NCI-H2029 (cell line): Measurements from ENCODE around the gene GFPT2.
"Not testable (repeated sequence)": the region's sequence is repeated elsewhere in the genome, so short reads cannot be mapped to it uniquely, and the experiment has no call there.

ENCODE experiments used
- DNase-seq: peaks from one replicate; lab custom pipeline; 2025; lab: John Stamatoyannopoulos, UW

The GFPT2 gene

DNA sequence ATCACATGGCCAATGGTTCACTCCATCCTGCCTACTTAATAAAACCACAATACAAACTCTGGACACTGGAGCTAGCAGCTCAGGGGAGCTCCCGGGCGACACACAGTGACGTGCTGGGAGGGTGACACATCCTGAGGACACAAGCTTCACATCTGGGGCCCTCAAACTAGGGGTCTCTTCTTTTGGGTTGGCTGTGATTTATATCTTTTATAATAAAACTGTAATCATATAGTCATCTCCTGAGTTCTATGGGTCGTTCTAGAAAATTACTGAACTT, 49.2 kb downstream of the GFPT2 start:
- DNase-seq: no peak

- no peak for DNase-seq
Measured at GRCh38 chr5:180303226-180304015, 49.7 kb downstream of the GFPT2 start.

DNA sequence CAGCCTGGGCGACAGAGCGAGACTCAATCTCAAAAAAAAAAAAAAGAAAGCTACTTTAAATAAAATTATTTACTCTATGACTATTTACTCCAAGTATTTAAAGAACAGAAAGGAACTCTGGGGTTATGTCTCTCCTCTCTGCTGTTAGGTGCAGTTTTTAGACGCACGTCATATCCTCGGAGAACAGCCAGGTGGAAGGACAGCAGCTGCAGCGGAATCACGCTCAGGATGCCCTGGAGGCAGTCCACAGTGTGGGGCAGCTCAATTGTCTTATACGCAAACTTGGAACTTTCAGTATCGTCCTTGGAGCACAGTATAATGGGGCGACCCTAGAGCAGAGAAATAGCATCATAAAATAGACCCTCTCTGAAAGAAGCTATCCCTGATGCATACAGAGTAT, 50.9 kb downstream of the GFPT2 start:
- no peak for DNase-seq

DNA sequence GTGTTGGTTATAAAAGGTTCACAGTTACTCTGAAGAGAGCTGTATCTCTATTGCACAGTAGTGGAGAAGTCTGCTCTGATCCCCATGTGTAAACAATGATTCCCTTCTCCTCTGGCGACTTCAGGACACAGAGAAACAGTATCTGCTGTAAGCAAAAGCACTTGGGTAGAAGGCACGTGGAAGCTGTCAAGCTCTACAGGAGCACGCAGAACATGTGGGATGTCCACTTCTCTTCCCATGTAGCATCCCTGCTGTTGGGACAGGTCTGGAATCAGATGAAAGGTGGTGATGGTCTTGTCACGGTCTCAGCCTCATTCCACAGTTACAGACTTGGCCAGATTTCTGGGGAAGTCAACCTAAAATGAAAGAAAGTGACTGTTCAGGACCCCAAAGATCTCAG, 51.9 kb downstream of the GFPT2 start:
- no peak for DNase-seq

DNA sequence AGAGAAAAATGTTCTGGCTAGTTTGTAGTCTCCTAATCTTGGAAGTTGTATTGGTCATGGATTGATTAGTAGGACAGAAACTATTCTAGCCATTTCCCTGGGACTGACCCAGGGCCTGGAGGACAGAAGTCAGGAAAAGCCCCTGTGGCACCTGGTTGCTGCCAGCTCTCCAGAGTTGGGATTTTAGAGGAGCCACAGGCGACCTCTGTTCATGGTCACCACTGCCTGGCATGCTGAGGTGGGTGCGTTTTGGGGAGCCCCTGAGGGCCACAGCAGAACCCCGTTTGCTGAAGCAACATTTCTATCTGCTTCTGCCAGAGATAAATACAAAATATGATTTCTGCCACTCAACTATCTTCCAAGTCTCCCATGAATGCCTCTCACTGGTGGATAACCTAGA, 53.6 kb downstream of the GFPT2 start:
- no peak for DNase-seq

- not testable (repeated sequence) for DNase-seq
Measured at GRCh38 chr5:180299014-180299413, 54.1 kb downstream of the GFPT2 start.

DNA sequence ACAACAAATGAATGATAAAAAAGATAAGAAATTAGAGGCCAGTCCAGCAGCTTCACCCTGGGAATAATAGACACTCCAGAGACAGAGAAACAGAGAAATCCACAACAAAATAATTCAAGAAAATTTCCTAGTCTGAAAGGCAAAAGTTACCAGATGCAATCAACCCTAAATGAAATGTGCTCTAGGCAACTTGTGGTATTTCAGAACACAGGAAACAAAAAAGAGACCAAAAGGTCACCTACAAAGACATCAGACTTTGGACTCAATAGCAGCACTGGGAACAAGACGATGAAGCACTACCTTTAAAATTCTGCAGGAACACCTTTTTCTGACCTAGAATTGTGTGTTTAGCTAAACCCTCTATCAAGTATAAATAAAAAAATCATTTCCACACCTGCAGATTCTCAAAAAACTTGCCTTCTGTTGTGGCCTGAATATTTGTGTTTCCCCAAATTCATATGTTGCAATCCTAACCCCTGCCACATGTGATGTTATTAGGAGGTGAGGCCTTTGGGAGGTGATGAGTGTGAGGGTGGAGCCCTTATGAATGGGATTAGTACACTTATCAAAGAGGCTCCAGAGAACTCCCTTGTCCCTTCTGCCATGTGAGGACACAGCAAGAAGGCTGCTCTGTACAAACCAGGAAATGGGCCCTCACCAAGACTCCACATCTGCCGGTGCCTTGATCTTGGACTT, 55.4 kb downstream of the GFPT2 start:
- DNase-seq: no peak

- DNase-seq: no peak
Measured at GRCh38 chr5:180296771-180297170, 56.4 kb downstream of the GFPT2 start.

DNA sequence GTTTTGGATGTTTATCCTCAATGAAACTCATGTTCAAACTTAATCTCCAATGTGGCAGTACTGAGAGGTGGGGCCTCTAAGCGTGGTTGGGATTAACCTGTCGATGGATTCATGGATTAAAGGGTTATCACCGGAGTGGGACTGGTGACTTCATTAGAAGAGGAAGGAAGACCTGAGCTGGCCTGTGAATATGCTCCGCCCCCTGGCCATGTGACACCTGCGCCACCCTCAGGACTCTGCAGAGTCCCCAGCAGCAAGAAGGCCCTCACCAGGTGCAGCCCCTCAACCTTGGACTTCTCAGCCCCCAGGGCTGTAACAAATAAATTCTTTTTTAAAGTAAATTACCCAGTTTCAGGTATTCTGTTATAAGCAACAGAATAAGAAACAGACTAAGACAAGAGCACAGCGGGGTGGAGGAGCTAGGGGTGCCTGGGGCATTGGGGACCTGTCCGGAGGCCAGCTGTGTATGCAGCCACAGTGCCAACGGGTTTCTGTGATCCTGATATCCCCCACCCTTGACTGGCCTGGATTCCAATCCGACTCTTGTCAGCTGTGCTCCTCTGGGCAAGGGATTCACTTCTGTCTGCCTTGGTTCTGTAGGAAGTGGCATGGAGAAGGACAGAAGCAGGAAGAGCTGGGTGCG, 58.1 kb downstream of the GFPT2 start:
- no peak for DNase-seq

- no peak for DNase-seq
Measured at GRCh38 chr5:180294411-180294810, 58.7 kb downstream of the GFPT2 start.

GRCh38 chr5:180291943-180292831, 60.9 kb downstream of the GFPT2 start, which contains the start of gene MAPK9:
MAPK9 (minus strand) TSS chr5:180292083; CDS start chr5:180280561, 11,522 bp downstream.
- DNase-seq: peak; percentile 78

DNA sequence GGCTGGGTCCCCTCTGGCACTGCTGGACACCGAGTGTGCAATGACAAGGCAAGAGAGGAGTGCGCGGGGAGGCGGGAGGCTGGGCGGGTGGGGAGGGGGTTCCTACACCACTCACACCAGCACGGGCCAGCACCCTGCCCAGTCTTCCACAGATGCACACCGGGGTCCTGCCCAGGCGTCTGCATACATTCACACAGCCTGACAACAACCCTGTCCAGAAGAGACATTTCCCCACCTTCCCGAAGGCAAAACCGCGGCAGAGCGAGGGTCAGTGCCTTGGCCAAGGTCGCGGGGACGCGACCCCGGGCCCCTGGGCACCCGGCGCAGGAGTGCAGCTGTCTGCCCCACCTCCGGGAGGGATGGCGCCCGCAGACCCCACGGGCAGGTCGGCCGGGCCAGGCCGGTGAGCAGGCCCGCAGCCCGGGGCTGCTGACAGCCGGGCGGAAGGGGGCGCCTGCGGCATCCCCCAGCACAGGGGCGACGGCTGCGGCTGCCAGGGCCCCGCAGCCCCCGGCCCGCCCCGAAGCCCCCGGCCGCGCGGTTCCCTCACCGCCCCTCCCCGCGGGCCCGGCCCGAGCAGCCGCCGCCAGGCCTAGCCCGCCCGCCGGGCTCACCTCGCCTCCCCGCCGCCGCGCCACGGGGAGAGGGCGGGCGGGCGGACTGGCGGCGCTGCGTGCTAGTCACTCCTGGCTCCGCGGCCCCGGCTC, 61.7 kb downstream of the GFPT2 start:
- no peak for DNase-seq

DNA sequence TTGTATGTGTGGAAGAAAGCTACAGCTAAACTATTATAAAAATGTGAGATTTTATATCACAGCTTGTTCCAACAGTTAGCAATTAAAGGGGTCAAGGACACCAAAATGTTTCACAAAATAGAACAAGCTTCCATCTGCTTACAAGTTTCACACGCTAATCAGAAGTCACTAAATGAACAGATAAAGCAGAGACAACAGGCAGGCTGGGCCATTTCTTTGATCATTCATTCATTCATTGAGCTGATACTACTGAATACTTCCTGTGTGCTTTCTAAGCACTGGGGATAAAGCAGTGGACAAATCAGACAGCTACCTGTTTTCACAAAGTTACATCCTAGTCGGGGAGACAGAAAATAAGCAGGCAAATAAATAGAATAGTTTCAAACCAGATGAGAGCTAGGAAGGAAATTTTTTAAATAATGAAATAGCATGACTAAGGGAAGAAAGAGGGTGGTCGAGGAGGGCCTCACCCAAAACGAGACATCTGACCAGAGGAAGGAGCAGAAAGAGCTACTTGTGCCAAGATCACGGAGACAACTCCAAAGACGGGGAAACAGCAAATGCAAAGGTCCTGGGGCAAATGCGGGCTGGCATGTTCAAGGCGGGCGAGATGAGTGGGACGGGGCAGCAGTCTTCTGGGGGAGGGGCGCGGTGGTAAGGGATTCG, 62.4 kb downstream of the GFPT2 start:
- DNase-seq: no peak

GRCh38 chr5:180289966-180290365, 63.2 kb downstream of the GFPT2 start:
- DNase-seq: no peak

DNA sequence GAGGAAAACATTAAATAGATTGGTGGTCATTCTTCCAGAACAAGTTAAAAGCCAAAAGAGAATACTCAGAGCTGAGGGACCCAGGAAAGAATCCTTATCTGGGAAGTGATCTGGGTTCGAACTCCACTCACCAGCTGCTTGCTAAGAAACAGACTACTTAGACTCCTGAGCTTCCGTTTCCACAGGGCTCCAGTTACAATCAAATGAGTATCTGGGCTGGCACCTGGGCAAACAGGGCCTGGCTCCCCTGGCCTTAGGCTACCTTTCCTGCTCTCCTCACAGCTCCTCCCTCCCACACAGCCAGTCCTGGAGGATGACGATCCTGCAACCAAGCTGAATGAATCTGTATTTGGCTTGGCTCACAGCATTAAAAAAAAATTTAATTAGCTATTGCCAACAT, 63.7 kb downstream of the GFPT2 start:
- peak; percentile 78 for DNase-seq

GRCh38 chr5:180287868-180288267, 65.3 kb downstream of the GFPT2 start:
- DNase-seq: no peak

DNA sequence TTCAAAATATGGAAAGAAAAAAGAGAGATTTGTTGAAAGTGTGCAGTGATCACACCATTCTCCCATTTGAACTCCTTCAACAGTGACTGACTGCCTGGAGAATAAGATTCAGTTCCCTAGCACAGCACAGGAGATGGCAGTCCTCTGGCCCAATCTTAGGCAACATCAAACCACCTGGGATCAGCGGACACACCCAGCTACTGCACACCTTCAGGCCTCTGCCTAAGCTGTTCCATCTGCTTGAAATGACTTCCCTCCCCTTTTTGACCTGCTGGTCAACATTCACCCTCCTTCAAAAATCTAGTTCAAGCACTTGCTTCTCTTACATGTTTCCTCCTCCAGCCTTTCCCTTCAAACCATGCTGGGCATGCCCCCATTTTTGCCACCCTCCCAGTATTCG, 65.7 kb downstream of the GFPT2 start:
- DNase-seq: no peak

GRCh38 chr5:180284149-180284548, 69.0 kb downstream of the GFPT2 start:
- DNase-seq: no peak

DNA sequence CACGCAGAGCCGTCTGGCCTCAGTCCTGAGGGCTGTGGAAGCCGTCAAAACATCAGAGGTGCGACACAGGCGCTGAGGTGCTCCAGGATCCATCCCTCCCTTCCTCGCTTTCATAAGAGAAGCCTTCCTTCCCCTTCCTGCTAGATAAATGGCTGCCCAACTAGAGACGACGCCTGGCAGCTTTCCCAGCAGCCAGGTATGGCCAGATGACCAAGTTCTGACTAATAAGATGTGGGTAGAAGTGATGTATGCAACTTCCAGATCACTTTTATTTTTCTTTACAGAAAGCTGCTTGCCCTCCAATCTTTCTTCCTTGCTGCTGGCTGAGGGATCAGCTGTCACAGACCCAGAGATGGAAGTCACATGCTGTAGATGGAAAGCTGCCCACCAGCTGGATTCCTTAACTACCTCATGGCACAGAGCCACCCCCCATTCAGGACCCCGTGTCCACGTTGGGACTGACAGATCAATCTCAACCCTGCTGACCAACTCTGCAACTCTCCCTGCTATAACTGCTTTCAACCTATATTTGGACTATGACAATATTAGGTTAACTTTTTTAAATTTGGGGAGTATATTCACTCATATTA, 70.0 kb downstream of the GFPT2 start:
- no peak for DNase-seq

- DNase-seq: no peak
Measured at GRCh38 chr5:180282281-180282680, 70.9 kb downstream of the GFPT2 start.

DNA sequence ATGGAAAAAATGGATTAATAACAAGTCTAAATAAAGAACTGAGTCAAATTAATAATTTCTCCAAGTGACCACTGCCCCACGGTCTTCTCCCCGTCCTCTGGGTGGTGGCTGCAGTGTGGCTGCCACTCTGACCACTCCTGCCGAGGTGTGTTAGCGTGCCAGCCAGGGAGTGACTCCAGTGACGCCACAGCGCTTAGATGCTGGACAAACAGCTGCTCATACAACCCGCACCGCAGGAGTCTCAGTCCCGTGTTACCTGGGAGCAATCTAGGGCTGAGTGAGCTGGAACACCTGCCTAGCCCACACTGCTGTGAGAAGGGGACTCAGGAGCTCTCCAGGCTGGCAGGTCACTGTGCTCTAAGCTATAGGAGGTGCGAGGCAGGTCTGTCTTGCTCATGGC, 71.4 kb downstream of the GFPT2 start:
- DNase-seq: peak; percentile 30
